Neural progenitor cell (in vitro differentiated cells): ENCODE measurements around the gene SAPCD1. TPM values are rescaled to one million over a fixed set of nuclear protein-coding genes. Genes with fewer than 3 reads are reported as not detected.
A peak's percentile ranks its signal among the peaks of the same experiment; 100 is the strongest.

Source experiments
- DNase-seq: peaks from one replicate; pipeline ENCODE4 v3.0.0-alpha.2; 2016; ENCODE audit warnings: low spot score
- H2AFZ ChIP-seq: fragments of 200-600 bp; sonication (generic); replicated peaks from 2 replicates; pipeline ENCODE4 v1.6.1; 2016; ENCODE audit warnings: antibody characterized with exemption
- H3F3A ChIP-seq: fragments of 200-600 bp; sonication (generic); 2 replicates; pipeline ENCODE4 v1.6.1; 2016; ENCODE audit warnings: antibody characterized with exemption, low read depth
- H3K27ac ChIP-seq: fragments of 200-600 bp; sonication (generic); 2 replicates; pipeline ENCODE4 v1.5.1; 2016; ENCODE audit warnings: mild to moderate bottlenecking
- H3K27me3 ChIP-seq: fragments of 200-600 bp; sonication (generic); 2 replicates; pipeline ENCODE4 v1.6.1; 2016; ENCODE audit warnings: mild to moderate bottlenecking, moderate library complexity
- H3K36me3 ChIP-seq: fragments of 200-600 bp; sonication (generic); 2 replicates; pipeline ENCODE4 v1.5.1; 2016
- H3K4me1 ChIP-seq: fragments of 200-600 bp; sonication (generic); 2 replicates; pipeline ENCODE4 v1.6.1; 2016; ENCODE audit warnings: mixed run types
- H3K4me2 ChIP-seq: fragments of 200-600 bp; sonication (generic); 2 replicates; pipeline ENCODE4 v1.6.1; 2016
- H3K4me3 ChIP-seq: fragments of 200-600 bp; sonication (generic); 2 replicates; pipeline ENCODE4 v1.5.1; 2016
- H3K79me2 ChIP-seq: fragments of 200-600 bp; sonication (generic); 2 replicates; pipeline ENCODE4 v1.6.1; 2016; ENCODE audit warnings: low read depth
- H3K9ac ChIP-seq: fragments of 200-600 bp; sonication (generic); 2 replicates; pipeline ENCODE4 v1.6.1; 2016
- H3K9me3 ChIP-seq: fragments of 200-600 bp; sonication (generic); 2 replicates; pipeline ENCODE4 v1.5.1; 2016; ENCODE audit warnings: low read depth
- H4K20me1 ChIP-seq: fragments of 200-600 bp; sonication (generic); 2 replicates; pipeline ENCODE4 v1.6.1; 2016; ENCODE audit warnings: low read depth
- H3K27ac Mint-ChIP-seq: 3 replicates; pipeline ENCODE4 v1.8.0; 2021; ENCODE audit warnings: mixed read lengths
- H3K27me3 Mint-ChIP-seq: 2 replicates; pipeline ENCODE4 v1.8.0; 2022; ENCODE audit warnings: low read depth, mild to moderate bottlenecking, inconsistent platforms, moderate library complexity, mixed read lengths; ENCODE audit not compliant: insufficient read depth
- H3K36me3 Mint-ChIP-seq: 3 replicates; pipeline ENCODE4 v1.8.0; 2021; ENCODE audit warnings: mixed read lengths
- H3K4me1 Mint-ChIP-seq: 3 replicates; pipeline ENCODE4 v1.8.0; 2021; ENCODE audit warnings: mixed read lengths
- H3K4me3 Mint-ChIP-seq: 3 replicates; pipeline ENCODE4 v1.8.0; 2021; ENCODE audit warnings: mild to moderate bottlenecking, moderate library complexity, mixed read lengths
- H3K9me3 Mint-ChIP-seq: 3 replicates; pipeline ENCODE4 v1.8.0; 2020; ENCODE audit warnings: mixed read lengths
- CTCF ChIP-seq: fragments of 200-600 bp; sonication (generic); IDR thresholded peaks from 2 replicates; pipeline ENCODE4 v1.5.1; 2017; ENCODE audit warnings: antibody characterized with exemption, mild to moderate bottlenecking
- EZH2 ChIP-seq: fragments of 200-600 bp; sonication (generic); IDR thresholded peaks from 2 replicates; pipeline ENCODE4 v1.6.1; 2017; ENCODE audit warnings: antibody characterized with exemption, mild to moderate bottlenecking, moderate library complexity
- EZH2phosphoT487 ChIP-seq: fragments of 200-600 bp; sonication (generic); IDR thresholded peaks from 2 replicates; pipeline ENCODE4 v1.6.1; 2017; ENCODE audit warnings: antibody characterized with exemption
- total RNA-seq: library from RNA; depleted of rRNA; stranded (reverse); fragments of >200 nt; gene quantifications from 2 replicates; pipeline ENCODE4 v1.2.3, GENCODE V29; 2015; ENCODE audit warnings: low replicate concordance

Gene SAPCD1
- total RNA-seq, 1 donor from 2014 or later = 11.9 TPM

- peak within 1 kb of the TSS; percentile 73 for H3K4me3 ChIP-seq
- Mint-ChIP-seq H3K36me3 (peaks cover 9% of the 10 kb centered on the region), H3K4me1 (peaks cover 16% of the 10 kb centered on the region), H3K9me3 (no peaks in the 10 kb centered on the region), H3K27me3 (no peaks in the 10 kb centered on the region), H3K27ac (peak within 1 kb of the TSS; percentile 99), H3K4me3 (peak within 1 kb of the TSS; percentile 99)
- H3K9ac ChIP-seq = peak within 1 kb of the TSS; percentile 79
- peak; percentile 97 for DNase-seq
- peak within 1 kb of the TSS; percentile 46 for H2AFZ ChIP-seq
- H3K36me3 ChIP-seq = no peaks in the 10 kb centered on the region
- peaks cover 40% of the 10 kb centered on the region for H3F3A ChIP-seq
- TF ChIP-seq EZH2 = no peak
- TF ChIP-seq CTCF = peak; percentile 75
- H3K79me2 ChIP-seq = peaks cover 34% of the 10 kb centered on the region
- peaks cover 7% of the 10 kb centered on the region for H3K4me1 ChIP-seq
- peak within 1 kb of the TSS; percentile 97 for H3K27ac ChIP-seq
- H3K27me3 ChIP-seq = no peaks in the 10 kb centered on the region
- H4K20me1 ChIP-seq = no peaks in the 10 kb centered on the region
- H3K4me2 ChIP-seq = peak within 1 kb of the TSS; percentile 93
- H3K9me3 ChIP-seq = no peaks in the 10 kb centered on the region
Measured at GRCh38 chr6:31795616-31796298, 33.3 kb downstream of the SAPCD1 start, which contains the start of gene VARS1. Gene VARS1 (minus strand): TSS chr6:31795752. CDS start chr6:31795217, 535 bp downstream.

- peaks cover 14% of the 10 kb centered on the region for H3K4me1 Mint-ChIP-seq
- DNase-seq = no peak
- H3F3A ChIP-seq = peaks cover 36% of the 10 kb centered on the region
- peaks cover 9% of the 10 kb centered on the region for H3K36me3 Mint-ChIP-seq
- H3K4me3 ChIP-seq = no peak overlapping the region
- no peaks in the 10 kb centered on the region for H3K9me3 ChIP-seq
- H3K27me3 ChIP-seq = no peaks in the 10 kb centered on the region
- H3K4me3 Mint-ChIP-seq = peak overlapping the region; percentile 81
- no peak overlapping the region for H3K27ac ChIP-seq
- H3K9me3 Mint-ChIP-seq = no peaks in the 10 kb centered on the region
- peaks cover 7% of the 10 kb centered on the region for H3K4me1 ChIP-seq
- no peak overlapping the region for H3K9ac ChIP-seq
- no peaks in the 10 kb centered on the region for H3K36me3 ChIP-seq
- H2AFZ ChIP-seq = no peak overlapping the region
- H3K79me2 ChIP-seq = peaks cover 47% of the 10 kb centered on the region
- H3K4me2 ChIP-seq = no peak overlapping the region
- no peak overlapping the region for H3K27ac Mint-ChIP-seq
- H4K20me1 ChIP-seq = no peaks in the 10 kb centered on the region
- no peak for TF ChIP-seq CTCF
- no peak for TF ChIP-seq EZH2phosphoT487
- H3K27me3 Mint-ChIP-seq = no peaks in the 10 kb centered on the region
Measured at GRCh38 chr6:31796993-31797385, 34.5 kb downstream of the SAPCD1 start.

GRCh38 chr6:31797588-31797987 lies 35.1 kb downstream of the SAPCD1 start:
- Histone ChIP-seq H3K4me1 (peaks cover 7% of the 10 kb centered on the region), H3K36me3 (no peaks in the 10 kb centered on the region), H3K27me3 (no peaks in the 10 kb centered on the region), H3K79me2 (peaks cover 53% of the 10 kb centered on the region), H3K9me3 (no peaks in the 10 kb centered on the region), H3K4me3 (no peak overlapping the region), H3K9ac (no peak overlapping the region), H4K20me1 (no peaks in the 10 kb centered on the region), H2AFZ (no peak overlapping the region), H3K27ac (no peak overlapping the region), H3K4me2 (no peak overlapping the region), H3F3A (peaks cover 36% of the 10 kb centered on the region)
- peaks cover 14% of the 10 kb centered on the region for H3K4me1 Mint-ChIP-seq
- no peaks in the 10 kb centered on the region for H3K27me3 Mint-ChIP-seq
- TF ChIP-seq EZH2phosphoT487 (no peak), EZH2 (no peak), CTCF (no peak)
- no peaks in the 10 kb centered on the region for H3K9me3 Mint-ChIP-seq
- peaks cover 9% of the 10 kb centered on the region for H3K36me3 Mint-ChIP-seq
- no peak for DNase-seq
- no peak overlapping the region for H3K27ac Mint-ChIP-seq
- H3K4me3 Mint-ChIP-seq = peak overlapping the region; percentile 31
